Thyroid gland (tissue), 4 donors: ENCODE measurements around the gene DCDC2. TPM values are rescaled to one million over a fixed set of nuclear protein-coding genes. Genes with fewer than 3 reads are reported as not detected.

Experiments used
- DNase-seq, 2 donors: peaks; one replicate each; pipeline ENCODE4 v3.0.0-alpha.2; 2019
- H3K27ac ChIP-seq, 3 donors: fragments of 200-600 bp; sonication (generic); 1 replicate in 2 of 3; 2 replicates in 1 of 3; pipeline ENCODE4 v1.5.1; 2016 to 2019; ENCODE audit warnings: mild to moderate bottlenecking in 1 of 3, moderate library complexity in 1 of 3
- H3K27me3 ChIP-seq: fragments of 200-600 bp; sonication (generic); one replicate; pipeline ENCODE4 v1.5.1; 2019
- H3K36me3 ChIP-seq, 2 donors: fragments of 200-600 bp; sonication (generic); one replicate each; pipeline ENCODE4 v1.5.1; 2016 to 2019
- H3K4me1 ChIP-seq, 2 donors: fragments of 200-600 bp; sonication (generic); one replicate each; pipeline ENCODE4 v1.5.1; 2017 to 2019
- H3K4me3 ChIP-seq, 3 donors: fragments of 200-600 bp; sonication (generic); replicated peaks in 1 of 3; 1 replicate in 2 of 3; 2 replicates in 1 of 3; pipeline ENCODE4 v1.5.1; 2016; ENCODE audit warnings: mild to moderate bottlenecking in 1 of 3
- H3K9me3 ChIP-seq: fragments of 200-600 bp; sonication (generic); one replicate; pipeline ENCODE4 v1.5.1; 2017
- CTCF ChIP-seq, 6 experiments: fragments of 200-600 bp in 3 of 6; fragments of 450-650 bp in 3 of 6; sonication (generic) in 3 of 6; IDR thresholded peaks; one replicate each; pipeline ENCODE4 v1.5.1; 2016 to 2019; ENCODE audit warnings: antibody characterized with exemption in 6 of 6, mild to moderate bottlenecking in 2 of 6, inconsistent platforms in 1 of 6, moderate library complexity in 1 of 6
- POLR2A ChIP-seq, 2 donors: fragments of 450-650 bp; IDR thresholded peaks; one replicate each; pipeline ENCODE4 v1.6.1; 2017; ENCODE audit warnings: antibody characterized with exemption in 2 of 2, mild to moderate bottlenecking in 2 of 2, moderate library complexity in 1 of 2
- WGBS, 2 donors: methylation state at CpG; one replicate each; pipeline ENCODE4 v1.1.5; 2017; 5-methylcytosine and 5-hydroxymethylcytosine counted together
- intact Hi-C: fragments of 100-400 bp; cut with DNase I; formaldehyde crosslinking; loops from one replicate; pipeline ENCODE4 v1.15.1; 2023
- total RNA-seq, 4 donors: library from RNA; depleted of rRNA; stranded (reverse); fragments of >200 nt; gene quantifications; one replicate each; pipeline ENCODE4 v1.2.3, GENCODE V29; 2016

DCDC2 gene
- total RNA-seq, 4 donors from 2014 or later, result 8.7 to 14.8 (median 12.3) TPM

- Histone ChIP-seq H3K36me3 (no peaks in the 10 kb centered on the region), H3K27ac (peak overlapping the region in 2 of 3 donors; percentile 10 to 11), H3K4me1 (peaks cover 3 to 10% of the 10 kb centered on the region in 2 donors), H3K4me3 (no peak overlapping the region), H3K9me3 (no peaks in the 10 kb centered on the region), H3K27me3 (no peaks in the 10 kb centered on the region)
- DNase-seq, result peak; percentile 95 to 97
- intact Hi-C loops, result loop anchor here (5.0 kb wide), 1 partner anchor 114 kb away; no protein-coding TSS in a partner anchor
- WGBS, 2 donors, result 3% methylated on average over 10 of the region's 10 CpGs
- no peak for TF ChIP-seq POLR2A (IDR thresholded peaks at IDR 0.05)
- peak; percentile 19 to 93 (median 63) for TF ChIP-seq CTCF (IDR thresholded peaks at IDR 0.05)
Observed at GRCh38 chr6:24283043-24283985, 74.5 kb downstream of the DCDC2 start.

GRCh38 chr6:24274441-24275083, 83.3 kb downstream of the DCDC2 start:
- TF ChIP-seq CTCF (IDR thresholded peaks at IDR 0.05) (peak; percentile 18 to 97 (median 42)), POLR2A (IDR thresholded peaks at IDR 0.05) (no peak)
- Histone ChIP-seq H3K27me3 (no peaks in the 10 kb centered on the region), H3K36me3 (no peaks in the 10 kb centered on the region), H3K27ac (peak overlapping the region in 1 of 3 donors; percentile 72), H3K9me3 (no peaks in the 10 kb centered on the region), H3K4me1 (peaks cover 19 to 25% of the 10 kb centered on the region in 2 donors), H3K4me3 (no peak overlapping the region)
- intact Hi-C loops, result loop anchor here (5.0 to 10.0 kb wide), 2 partner anchors 70 to 212 kb away; no protein-coding TSS in a partner anchor
- WGBS, 2 donors, result 1 to 4% methylated on average over 1 of the region's 1 CpG
- DNase-seq, result no peak

GRCh38 chr6:24273096-24273870, 84.6 kb downstream of the DCDC2 start:
- peaks cover 21 to 27% of the 10 kb centered on the region in 2 donors for H3K4me1 ChIP-seq
- no peaks in the 10 kb centered on the region for H3K9me3 ChIP-seq
- H3K27me3 ChIP-seq, result no peaks in the 10 kb centered on the region
- no peak overlapping the region for H3K4me3 ChIP-seq
- TF ChIP-seq CTCF (IDR thresholded peaks at IDR 0.05), result no peak
- no peak for TF ChIP-seq POLR2A (IDR thresholded peaks at IDR 0.05)
- intact Hi-C loops, result loop anchor here (10.0 kb wide), 1 partner anchor 68 kb away; no protein-coding TSS in a partner anchor
- H3K36me3 ChIP-seq, result no peaks in the 10 kb centered on the region
- peak overlapping the region; percentile 34 to 72 (median 69) for H3K27ac ChIP-seq
- 53 to 54% methylated on average over 7 of the region's 7 CpGs for WGBS, 2 donors
- DNase-seq, result peak; percentile 64 to 68

GRCh38 chr6:24272553-24272952, 85.3 kb downstream of the DCDC2 start:
- TF ChIP-seq POLR2A (IDR thresholded peaks at IDR 0.05) (no peak), CTCF (IDR thresholded peaks at IDR 0.05) (no peak)
- peaks cover 21 to 27% of the 10 kb centered on the region in 2 donors for H3K4me1 ChIP-seq
- DNase-seq, result no peak
- H3K9me3 ChIP-seq, result no peaks in the 10 kb centered on the region
- H3K27ac ChIP-seq, result peak overlapping the region in 1 of 3 donors; percentile 72
- no peak overlapping the region for H3K4me3 ChIP-seq
- no peaks in the 10 kb centered on the region for H3K27me3 ChIP-seq
- no peaks in the 10 kb centered on the region for H3K36me3 ChIP-seq
- intact Hi-C loops, result loop anchor here (10.0 kb wide), 1 partner anchor 68 kb away; no protein-coding TSS in a partner anchor
